GM21717 (cell line): Measurements from ENCODE around the gene TEX35.
"Not testable (repeated sequence)": the region's sequence is repeated elsewhere in the genome, so short reads cannot be mapped to it uniquely, and the experiment has no call there.

Experiments
- ATAC-seq: cut with Tn5 transposase; IDR thresholded peaks from one replicate; pipeline ENCODE4 v1.9.1; 2021; ENCODE audit warnings: mild to moderate bottlenecking, moderate library complexity; ENCODE audit not compliant: unreplicated experiment

TEX35 gene

GRCh38 chr1:178539291-178539690 is 26.4 kb downstream of the TEX35 start:
- no peak for ATAC-seq

- ATAC-seq = no peak
Observed at GRCh38 chr1:178540204-178540603, 27.3 kb downstream of the TEX35 start.

DNA sequence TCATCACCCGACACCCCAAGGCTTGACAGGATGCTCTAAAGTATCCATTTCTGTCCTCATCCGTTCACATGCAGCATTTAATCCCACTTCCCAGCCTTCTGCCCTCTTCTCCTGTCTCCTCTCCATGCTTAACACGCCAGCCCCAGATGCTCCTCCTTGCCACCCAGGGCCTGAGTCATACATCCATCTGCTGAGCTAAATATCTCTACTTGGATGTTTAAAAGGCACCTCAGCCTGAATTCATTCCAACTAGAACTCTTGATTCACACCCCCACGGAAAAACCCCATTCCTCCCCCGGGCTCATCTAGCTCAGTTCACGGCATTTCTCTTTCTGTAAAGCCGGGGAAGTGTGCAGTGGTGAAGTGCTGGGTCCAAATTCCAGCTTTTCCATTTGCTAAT is 27.7 kb downstream of the TEX35 start:
- no peak for ATAC-seq

- ATAC-seq = no peak
Observed at GRCh38 chr1:178541379-178541778, 28.5 kb downstream of the TEX35 start.

- peak; percentile 59 for ATAC-seq
Observed at GRCh38 chr1:178541829-178542553, 29.1 kb downstream of the TEX35 start.

DNA sequence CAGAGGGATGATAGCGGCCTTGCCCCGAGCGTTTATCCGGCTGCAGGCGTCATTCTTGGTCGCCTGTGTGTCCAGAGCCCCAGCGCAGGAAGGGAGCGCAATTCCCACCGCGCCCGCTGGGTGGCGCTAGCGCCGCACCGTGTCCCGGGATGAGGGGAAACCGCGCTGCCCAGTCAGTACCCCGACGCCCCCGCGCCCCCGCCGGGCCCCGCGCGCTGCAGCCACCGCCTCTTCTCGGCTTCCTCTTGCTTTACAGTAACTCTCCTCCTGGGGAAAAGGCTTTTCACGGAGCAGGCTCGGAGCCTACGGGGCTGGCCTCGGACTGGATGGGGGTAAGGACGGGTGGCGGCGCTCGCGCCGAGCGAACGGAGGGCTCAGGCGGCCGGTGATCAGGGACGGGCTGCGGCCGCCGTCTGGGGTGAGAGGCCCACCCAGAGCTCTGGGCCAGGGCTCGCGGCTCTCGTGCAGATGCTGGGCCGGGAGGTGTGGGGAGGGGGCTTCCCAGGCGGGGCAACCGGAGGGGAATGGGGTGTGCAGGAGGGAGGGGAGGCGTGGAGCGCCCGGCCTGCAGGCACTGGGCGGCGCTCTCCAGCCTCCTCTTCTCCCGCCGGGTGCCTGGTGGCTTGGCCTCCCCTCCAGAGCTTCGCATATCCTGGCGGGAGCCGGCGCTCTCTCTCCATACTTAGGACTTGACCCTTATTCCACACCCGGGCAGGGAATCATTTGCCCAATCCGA is 29.8 kb downstream of the TEX35 start:
- ATAC-seq = peak; percentile 67

GRCh38 chr1:178543290-178543607 is 30.3 kb downstream of the TEX35 start:
- peak; percentile 35 for ATAC-seq

GRCh38 chr1:178544531-178544930 is 31.6 kb downstream of the TEX35 start:
- ATAC-seq = no peak

DNA sequence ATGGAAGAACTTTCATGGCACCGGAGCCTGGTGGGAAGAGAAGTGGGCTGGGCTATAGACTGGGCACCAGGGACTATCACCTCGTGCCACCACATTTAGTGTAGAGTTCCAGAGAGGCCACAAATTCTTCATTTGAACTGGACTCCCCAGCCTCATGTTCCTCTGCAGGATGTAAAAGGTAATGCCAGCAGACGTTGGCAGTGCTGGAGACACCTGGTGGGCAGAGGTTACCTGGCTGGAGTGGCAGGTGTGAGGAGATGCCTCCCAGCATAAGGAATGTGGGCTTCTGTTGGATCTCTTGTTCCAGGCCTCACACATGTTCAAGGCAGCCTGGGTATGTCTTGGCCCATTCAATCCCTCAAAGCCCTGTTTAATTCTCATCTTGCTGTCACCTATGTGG is 35.2 kb downstream of the TEX35 start:
- no peak for ATAC-seq

DNA sequence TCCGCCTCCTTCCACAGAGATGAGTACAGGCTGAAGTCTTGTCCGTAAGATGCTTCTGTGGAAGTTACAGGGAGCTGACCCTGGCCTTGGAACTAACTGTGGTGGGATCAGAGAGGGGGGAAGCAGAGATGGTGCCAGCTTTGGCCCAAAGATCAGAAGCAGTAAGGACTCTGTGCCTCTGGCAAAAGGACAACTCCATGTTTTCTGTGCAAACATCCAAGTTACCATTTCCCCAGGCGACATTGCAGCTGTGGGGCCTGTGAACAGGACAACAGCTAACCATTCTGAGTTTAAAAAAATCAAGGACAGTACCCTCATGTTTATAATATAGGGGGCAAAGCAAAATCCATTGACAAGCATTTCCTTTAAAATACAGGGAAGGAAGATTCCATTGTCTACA is 38.4 kb downstream of the TEX35 start:
- no peak for ATAC-seq

GRCh38 chr1:178551940-178552339 is 39.0 kb downstream of the TEX35 start:
- no peak for ATAC-seq

GRCh38 chr1:178552856-178553255 is 39.9 kb downstream of the TEX35 start:
- no peak for ATAC-seq

DNA sequence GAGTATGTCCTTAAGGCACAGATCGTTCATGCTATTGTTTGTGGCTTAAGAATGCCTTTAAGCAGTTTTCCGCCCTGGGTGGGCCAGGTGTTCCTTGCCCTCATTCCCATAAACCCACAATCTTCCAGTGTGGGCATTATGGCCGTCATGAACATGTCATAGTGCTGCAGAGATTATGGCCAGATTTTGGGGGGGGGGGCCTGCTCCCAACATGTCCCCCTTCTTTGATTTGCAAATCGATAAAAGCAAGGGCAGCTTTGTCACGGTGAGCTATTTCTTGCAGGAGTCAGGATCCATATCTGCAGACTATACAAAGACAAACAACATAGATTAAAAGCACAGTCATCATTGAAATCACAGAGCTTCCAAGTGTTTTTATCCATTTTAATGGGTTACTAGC is 41.4 kb downstream of the TEX35 start:
- not testable (repeated sequence) for ATAC-seq

DNA sequence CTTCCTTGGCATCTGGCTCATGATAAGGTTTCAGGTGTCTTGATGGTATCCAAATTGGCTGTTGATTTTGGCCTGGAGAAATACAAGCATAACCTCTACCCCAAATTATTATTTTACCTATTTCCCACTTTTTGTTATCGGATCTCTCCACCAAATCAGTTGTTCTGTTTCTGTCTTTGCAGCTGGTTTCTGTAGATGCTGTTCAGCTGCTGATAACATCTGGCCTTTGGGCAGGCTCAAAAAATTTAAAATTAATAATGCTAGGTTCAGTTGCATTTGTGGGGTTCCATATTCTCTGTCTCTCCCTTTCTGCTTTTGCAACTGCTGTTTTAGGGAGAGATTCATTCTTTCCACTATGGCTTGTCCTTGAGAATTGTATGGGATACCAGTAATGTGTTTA is 42.7 kb downstream of the TEX35 start:
- not testable (repeated sequence) for ATAC-seq

GRCh38 chr1:178558816-178559215 is 45.9 kb downstream of the TEX35 start:
- ATAC-seq = not testable (repeated sequence)

- no peak for ATAC-seq
Observed at GRCh38 chr1:178560871-178561376, 48.0 kb downstream of the TEX35 start.

DNA sequence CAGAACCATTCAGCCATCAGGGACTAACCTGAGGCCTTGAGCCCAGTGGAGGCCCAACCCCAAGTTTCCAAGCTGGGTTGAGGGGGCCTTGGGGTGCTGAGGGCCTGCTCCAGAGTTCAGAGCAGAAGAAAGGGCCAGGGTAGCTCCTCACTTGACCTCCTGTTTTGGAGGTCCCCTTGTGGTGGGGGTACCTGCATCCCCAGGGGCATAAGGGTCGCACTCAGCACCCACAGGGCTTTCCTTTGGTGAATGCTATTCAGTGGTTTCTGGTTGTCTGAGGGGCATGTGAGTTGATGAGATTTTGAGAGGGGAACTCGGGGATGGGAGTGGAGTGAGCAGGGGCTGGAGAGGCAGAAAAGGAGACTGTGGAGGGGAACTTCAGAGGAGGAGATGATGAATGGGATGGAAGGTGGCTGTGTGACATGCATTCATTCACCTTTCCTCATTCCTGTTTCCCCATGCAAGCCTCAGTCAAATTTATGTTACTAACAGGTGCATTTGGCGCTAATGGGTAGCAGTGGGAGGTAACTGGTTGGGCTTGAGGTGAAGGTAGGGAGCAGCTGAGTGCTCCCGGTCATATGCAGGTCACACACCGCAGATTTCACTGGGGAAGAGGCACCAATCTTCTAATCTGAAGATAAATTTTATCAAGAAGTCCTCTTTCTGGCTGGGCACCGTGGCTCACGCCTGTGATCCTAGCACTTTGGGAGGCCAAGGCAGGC is 50.4 kb downstream of the TEX35 start:
- ATAC-seq = no peak

GRCh38 chr1:178564086-178564782 is 51.3 kb downstream of the TEX35 start:
- no peak for ATAC-seq

DNA sequence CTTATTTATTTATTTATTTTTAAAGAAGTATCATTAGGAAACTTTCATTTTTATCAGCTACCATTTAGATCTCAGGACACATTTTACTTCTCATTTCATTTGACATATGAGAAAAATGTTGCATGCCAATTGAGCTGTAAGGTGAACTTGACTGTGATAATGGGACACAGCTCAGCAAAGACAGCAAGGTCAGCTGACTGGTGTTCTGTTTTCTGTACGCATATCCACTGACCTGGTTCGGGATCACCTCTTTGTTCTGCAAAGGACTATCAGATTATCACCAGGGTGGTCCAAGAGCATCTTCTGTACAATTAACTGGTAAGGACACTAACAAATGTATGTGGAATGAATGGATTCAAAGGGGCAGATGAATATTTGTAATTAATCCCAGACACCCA is 51.9 kb downstream of the TEX35 start:
- ATAC-seq = no peak

GRCh38 chr1:178565586-178565985 is 52.7 kb downstream of the TEX35 start:
- no peak for ATAC-seq

GRCh38 chr1:178566187-178566586 is 53.3 kb downstream of the TEX35 start:
- ATAC-seq = peak; percentile 93
